ENCODE measurements around the gene TMEM212.

GRCh38 chr3:171865191-171865865 is 22.2 kb downstream of the TMEM212 start:
- TF ChIP-seq EZH2 (IDR thresholded peaks at IDR 0.05; ENCODE audit: insufficient read depth, poor library complexity, severe bottlenecking), result no peak
- no peak for TF ChIP-seq EZH2phosphoT487 (IDR thresholded peaks at IDR 0.05; ENCODE audit: insufficient read depth, low read depth)

Data from GM23248 (cell line).